Stimulated activated CD8-positive, alpha-beta memory T cell treated with anti-CD3 and anti-CD28 coated beads, Interleukin-12 subunit alpha, Interleukin-12 subunit beta, amount 100 ng/mL, for 1 hour (primary cell): ENCODE measurements around the gene TULP1.
A peak's percentile ranks its signal among the peaks of the same experiment; 100 is the strongest.

Experiments
- DNase-seq: peaks from one replicate; pipeline ENCODE4 v3.0.0-alpha.2; 2020; ENCODE audit warnings: low read depth

Gene TULP1

GRCh38 chr6:35483893-35484645, 28.6 kb downstream of the TULP1 start:
- no peak for DNase-seq

- DNase-seq, result no peak
Measured at GRCh38 chr6:35483490-35483889, 29.2 kb downstream of the TULP1 start.

GRCh38 chr6:35483062-35483461, 29.6 kb downstream of the TULP1 start:
- DNase-seq, result no peak

GRCh38 chr6:35481226-35481625, 31.5 kb downstream of the TULP1 start:
- DNase-seq, result no peak

GRCh38 chr6:35480176-35480575, 32.5 kb downstream of the TULP1 start:
- no peak for DNase-seq

- no peak for DNase-seq
Measured at GRCh38 chr6:35478259-35478658, 34.4 kb downstream of the TULP1 start.

GRCh38 chr6:35477551-35478179, 35.0 kb downstream of the TULP1 start:
- DNase-seq, result no peak

GRCh38 chr6:35477028-35477427, 35.7 kb downstream of the TULP1 start:
- DNase-seq, result no peak

- no peak for DNase-seq
Measured at GRCh38 chr6:35476004-35476403, 36.7 kb downstream of the TULP1 start.

GRCh38 chr6:35475573-35475972, 37.1 kb downstream of the TULP1 start:
- DNase-seq, result no peak

- no peak for DNase-seq
Measured at GRCh38 chr6:35474942-35475570, 37.6 kb downstream of the TULP1 start.

- DNase-seq, result no peak
Measured at GRCh38 chr6:35474131-35474941, 38.4 kb downstream of the TULP1 start.

- no peak for DNase-seq
Measured at GRCh38 chr6:35473850-35474130, 38.9 kb downstream of the TULP1 start.

GRCh38 chr6:35473075-35473849, 39.4 kb downstream of the TULP1 start:
- DNase-seq, result no peak

- no peak for DNase-seq
Measured at GRCh38 chr6:35471836-35472345, 40.8 kb downstream of the TULP1 start.

GRCh38 chr6:35470663-35471120, 42.0 kb downstream of the TULP1 start:
- DNase-seq, result no peak

- no peak for DNase-seq
Measured at GRCh38 chr6:35469751-35470662, 42.7 kb downstream of the TULP1 start.

GRCh38 chr6:35468980-35469750, 43.5 kb downstream of the TULP1 start:
- DNase-seq, result no peak

- peak; percentile 95 for DNase-seq
Measured at GRCh38 chr6:35468181-35468979, 44.3 kb downstream of the TULP1 start, which contains the start of gene RPL10A. RPL10A (plus strand) TSS chr6:35468401; CDS start chr6:35468435, 34 bp downstream.
